HepG2 (cell line): ENCODE data around the gene STK11. TPM values are rescaled to one million over a fixed set of nuclear protein-coding genes. Genes with fewer than 3 reads are reported as not detected.

ENCODE experiments used
- ARNTL ChIP-seq: sonication (generic); formaldehyde crosslinking; IDR thresholded peaks from 2 replicates; pipeline ENCODE4 v1.4.0; 2020; ENCODE audit warnings: mild to moderate bottlenecking, missing genetic modification reagents
- BCL6 ChIP-seq: IDR thresholded peaks from 2 replicates; pipeline ENCODE4 v1.6.1; 2016; ENCODE audit warnings: missing genetic modification reagents, missing compliant biosample characterization
- CBX1 ChIP-seq: IDR thresholded peaks from one replicate; pipeline ENCODE4 v1.6.1; 2016; ENCODE audit warnings: antibody characterized with exemption, low read depth
- FOXO1 ChIP-seq: sonication (generic); formaldehyde crosslinking; IDR thresholded peaks from 2 replicates; pipeline ENCODE4 v1.4.0; 2020; ENCODE audit warnings: missing genetic modification reagents
- HDAC6 ChIP-seq: fragments of 200-600 bp; sonication (generic); IDR thresholded peaks from 2 replicates; pipeline ENCODE4 v1.7.0; 2017; ENCODE audit warnings: mild to moderate bottlenecking, antibody characterized with exemption, low read length, low read depth
- HNRNPL ChIP-seq: fragments of 200-400 bp; formaldehyde crosslinking; IDR thresholded peaks from 2 replicates; pipeline ENCODE4 v1.6.1; 2017; ENCODE audit warnings: mild to moderate bottlenecking, low read depth, low read length
- HOXA3 ChIP-seq: sonication (generic); formaldehyde crosslinking; IDR thresholded peaks from 2 replicates; pipeline ENCODE4 v1.5.0; 2020; ENCODE audit warnings: missing genetic modification reagents
- MAZ ChIP-seq, 2 experiments: sonication (generic) in 1 of 2; formaldehyde crosslinking in 1 of 2; IDR thresholded peaks; 2 replicates each; pipeline versions ENCODE4 v1.5.0 to v1.6.1; 2012 to 2020; ENCODE audit warnings: low read depth in 2 of 2, mild to moderate bottlenecking in 2 of 2, borderline replicate concordance in 1 of 2, improper control_type of control experiment in 1 of 2, low read length in 1 of 2, missing genetic modification reagents in 1 of 2, moderate library complexity in 1 of 2
- NFYC ChIP-seq: IDR thresholded peaks from 2 replicates; pipeline ENCODE4 v1.6.1; 2016; ENCODE audit warnings: missing genetic modification reagents, missing compliant biosample characterization
- PHF8 ChIP-seq: sonication (generic); formaldehyde crosslinking; IDR thresholded peaks from 2 replicates; pipeline ENCODE4 v1.5.0; 2020; ENCODE audit warnings: missing genetic modification reagents
- POLR2G ChIP-seq: fragments of 200-400 bp; formaldehyde crosslinking; IDR thresholded peaks from 2 replicates; pipeline ENCODE4 v1.6.1; 2018; ENCODE audit warnings: mild to moderate bottlenecking, low read depth, low read length, moderate library complexity
- RBAK ChIP-seq: sonication (generic); formaldehyde crosslinking; IDR thresholded peaks from 2 replicates; pipeline ENCODE4 v1.5.1; 2020; ENCODE audit warnings: mild to moderate bottlenecking, missing genetic modification reagents
- SP4 ChIP-seq: sonication (generic); formaldehyde crosslinking; IDR thresholded peaks from 2 replicates; pipeline ENCODE4 v1.8.1; 2023; ENCODE audit warnings: mild to moderate bottlenecking, missing genetic modification reagents
- SP5 ChIP-seq: IDR thresholded peaks from 2 replicates; pipeline ENCODE4 v1.6.1; 2016; ENCODE audit warnings: low read depth, borderline replicate concordance
- ZBTB40 ChIP-seq, 2 experiments: fragments of 450-650 bp in 1 of 2; sonication (generic) in 1 of 2; formaldehyde crosslinking in 1 of 2; IDR thresholded peaks; 2 replicates each; pipeline versions ENCODE4 v1.6.1 to v1.8.0; 2016 to 2022; ENCODE audit warnings: antibody characterized with exemption in 1 of 2, mild to moderate bottlenecking in 1 of 2, missing genetic modification reagents in 1 of 2
- ZEB1 ChIP-seq: IDR thresholded peaks from 2 replicates; pipeline ENCODE4 v1.6.1; 2012; ENCODE audit warnings: mild to moderate bottlenecking, low read depth, inconsistent platforms; ENCODE audit not compliant: insufficient replicate concordance
- ZNF552 ChIP-seq: sonication (generic); formaldehyde crosslinking; IDR thresholded peaks from 2 replicates; pipeline ENCODE4 v1.9.0; 2022; ENCODE audit warnings: missing genetic modification reagents, mild to moderate bottlenecking, borderline replicate concordance
- ZNF674 ChIP-seq: sonication (generic); formaldehyde crosslinking; IDR thresholded peaks from 2 replicates; pipeline ENCODE4 v1.5.0; 2020; ENCODE audit warnings: low read depth, mild to moderate bottlenecking, missing genetic modification reagents
- ZSCAN29 ChIP-seq: sonication (generic); formaldehyde crosslinking; conservative IDR thresholded peaks from 2 replicates; pipeline ENCODE4 v1.4.0; 2020; ENCODE audit warnings: mild to moderate bottlenecking, missing genetic modification reagents
- polyA plus RNA-seq, 8 experiments: library from polyadenylated mRNA; depleted of rRNA in 3 of 8; stranded (reverse) in 7 of 8; unstranded in 1 of 8; fragments of >200 nt; fragmentation: Illumina TruSeq in 4 of 8; extraction: Trizol in 4 of 8; gene quantifications; 2 replicates each; pipeline versions ENCODE4 v1.2.1 to v1.2.3, GENCODE V29; 2011 to 2016; ENCODE audit warnings: low read depth in 4 of 8, missing spikeins in 1 of 8, mixed read lengths in 1 of 8; ENCODE audit not compliant: insufficient read depth in 1 of 8
- total RNA-seq, 5 experiments: library from RNA; depleted of rRNA; stranded (reverse); fragments of >200 nt; fragmentation: Illumina TruSeq; extraction: Trizol; gene quantifications; 2 replicates each; pipeline ENCODE4 v1.2.3, GENCODE V29; 2016; ENCODE audit warnings: low read depth in 1 of 5
- TF ChIP-seq, protein P1 (sequence below): sonication (generic); formaldehyde crosslinking; IDR thresholded peaks from 2 replicates; pipeline ENCODE4 v1.5.1; 2020; ENCODE audit warnings: mild to moderate bottlenecking, moderate library complexity, missing genetic modification reagents

The STK11 gene
- total and polyA plus RNA-seq, 2 of the 13 experiments (the other 11 are each of a cell fraction or from before 2014, with no cell fraction given), result 27.5 to 43.6 TPM

DNA sequence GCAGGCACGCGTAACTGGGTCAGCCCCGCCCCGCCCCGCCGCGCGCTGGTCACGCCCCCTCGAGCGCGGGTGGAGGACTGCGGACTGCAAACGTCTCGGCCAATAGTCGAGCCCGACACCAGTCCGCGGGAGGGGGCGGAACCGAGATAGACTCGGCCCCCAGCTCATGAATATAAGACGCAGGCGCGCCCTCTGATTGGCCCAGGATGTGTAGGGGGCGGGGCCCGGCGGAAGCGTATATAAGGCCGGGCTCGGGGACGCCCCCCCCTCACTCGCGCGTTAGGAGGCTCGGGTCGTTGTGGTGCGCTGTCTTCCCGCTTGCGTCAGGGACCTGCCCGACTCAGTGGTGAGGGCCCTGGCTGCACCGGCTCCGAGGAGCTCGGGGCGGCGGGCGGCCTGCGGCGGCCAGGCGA is 63.5 kb downstream of the STK11 start, which contains the start of gene CIRBP (continued):
- TF ChIP-seq ZBTB40 (IDR thresholded peaks at IDR 0.05), result no peak
- TF ChIP-seq ZBTB40 (CRISPR knock-in tag; IDR thresholded peaks at IDR 0.05), result peak; percentile 4; the same call in 1 of the 2 replicates
- peak; percentile 97 for TF ChIP-seq SP4 (CRISPR knock-in tag)
- TF ChIP-seq RBAK (CRISPR knock-in tag), result no peak
- peak; percentile 33; the same call in 1 of the 2 replicates for TF ChIP-seq BCL6
- TF ChIP-seq FOXO1 (CRISPR knock-in tag), result 0 out of 2 replicates have a peak, but pooled peaks have one; percentile 10
- TF ChIP-seq ZNF674, result 0 out of 2 replicates have a peak, but pooled peaks have one; percentile 16
- TF ChIP-seq NFYC (CRISPR knock-in tag), result peak; percentile 83
- TF ChIP-seq POLR2G, result peak; percentile 99
- peak; percentile 16; the same call in 1 of the 2 replicates for TF ChIP-seq HOXA3 (CRISPR knock-in tag)
- 0 out of 2 replicates have a peak, but pooled peaks have one; percentile 39 for TF ChIP-seq HNRNPL
- TF ChIP-seq ZNF552, result no peak
- TF ChIP-seq ARNTL (CRISPR knock-in tag), result 0 out of 2 replicates have a peak, but pooled peaks have one; percentile 49
- TF ChIP-seq CBX1, result peak; percentile 34
- no peak for TF ChIP-seq ZEB1
- TF ChIP-seq HDAC6, result no peak
- TF ChIP-seq SP5 (CRISPR knock-in tag), result peak; percentile 72; the same call in 1 of the 2 replicates
- peak; percentile 35; the same call in 1 of the 2 replicates for TF ChIP-seq PHF8 (CRISPR knock-in tag)
- peak; percentile 90; the same call in 1 of the 2 replicates for TF ChIP-seq MAZ (IDR thresholded peaks at IDR 0.05; ENCODE audit: borderline replicate concordance, low read depth, low read length)
- peak; percentile 88 for TF ChIP-seq MAZ (CRISPR knock-in tag; IDR thresholded peaks at IDR 0.05; ENCODE audit: low read depth)
- TF ChIP-seq ZSCAN29, result no peak
- TF ChIP-seq, protein P1, sequence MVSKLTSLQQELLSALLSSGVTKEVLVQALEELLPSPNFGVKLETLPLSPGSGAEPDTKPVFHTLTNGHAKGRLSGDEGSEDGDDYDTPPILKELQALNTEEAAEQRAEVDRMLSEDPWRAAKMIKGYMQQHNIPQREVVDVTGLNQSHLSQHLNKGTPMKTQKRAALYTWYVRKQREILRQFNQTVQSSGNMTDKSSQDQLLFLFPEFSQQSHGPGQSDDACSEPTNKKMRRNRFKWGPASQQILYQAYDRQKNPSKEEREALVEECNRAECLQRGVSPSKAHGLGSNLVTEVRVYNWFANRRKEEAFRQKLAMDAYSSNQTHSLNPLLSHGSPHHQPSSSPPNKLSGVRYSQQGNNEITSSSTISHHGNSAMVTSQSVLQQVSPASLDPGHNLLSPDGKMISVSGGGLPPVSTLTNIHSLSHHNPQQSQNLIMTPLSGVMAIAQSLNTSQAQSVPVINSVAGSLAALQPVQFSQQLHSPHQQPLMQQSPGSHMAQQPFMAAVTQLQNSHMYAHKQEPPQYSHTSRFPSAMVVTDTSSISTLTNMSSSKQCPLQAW (CRISPR knock-in tag), result peak; percentile 59; the same call in 1 of the 2 replicates
